ENCODE measurements around the gene NPDC1. TPM values are rescaled to one million over a fixed set of nuclear protein-coding genes. Genes with fewer than 3 reads are reported as not detected.

NPDC1 gene
- total RNA-seq, 1 donor from 2014 or later, result 68.0 TPM

GRCh38 chr9:137040568-137040967 lies 5.4 kb downstream of the NPDC1 start:
- Mint-ChIP-seq H3K27ac (no peak overlapping the region), H3K27me3 (peaks cover 9% of the 10 kb centered on the region), H3K36me3 (no peaks in the 10 kb centered on the region), H3K9me3 (no peaks in the 10 kb centered on the region), H3K4me1 (ENCODE audit: unreplicated experiment) (no peaks in the 10 kb centered on the region), H3K4me3 (no peak overlapping the region)
- TF ChIP-seq, protein P1, sequence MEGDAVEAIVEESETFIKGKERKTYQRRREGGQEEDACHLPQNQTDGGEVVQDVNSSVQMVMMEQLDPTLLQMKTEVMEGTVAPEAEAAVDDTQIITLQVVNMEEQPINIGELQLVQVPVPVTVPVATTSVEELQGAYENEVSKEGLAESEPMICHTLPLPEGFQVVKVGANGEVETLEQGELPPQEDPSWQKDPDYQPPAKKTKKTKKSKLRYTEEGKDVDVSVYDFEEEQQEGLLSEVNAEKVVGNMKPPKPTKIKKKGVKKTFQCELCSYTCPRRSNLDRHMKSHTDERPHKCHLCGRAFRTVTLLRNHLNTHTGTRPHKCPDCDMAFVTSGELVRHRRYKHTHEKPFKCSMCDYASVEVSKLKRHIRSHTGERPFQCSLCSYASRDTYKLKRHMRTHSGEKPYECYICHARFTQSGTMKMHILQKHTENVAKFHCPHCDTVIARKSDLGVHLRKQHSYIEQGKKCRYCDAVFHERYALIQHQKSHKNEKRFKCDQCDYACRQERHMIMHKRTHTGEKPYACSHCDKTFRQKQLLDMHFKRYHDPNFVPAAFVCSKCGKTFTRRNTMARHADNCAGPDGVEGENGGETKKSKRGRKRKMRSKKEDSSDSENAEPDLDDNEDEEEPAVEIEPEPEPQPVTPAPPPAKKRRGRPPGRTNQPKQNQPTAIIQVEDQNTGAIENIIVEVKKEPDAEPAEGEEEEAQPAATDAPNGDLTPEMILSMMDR (conservative IDR thresholded peaks at IDR 0.05), result no peak
- no peak for DNase-seq (ENCODE audit: extremely low spot score, unreplicated experiment)

DNA sequence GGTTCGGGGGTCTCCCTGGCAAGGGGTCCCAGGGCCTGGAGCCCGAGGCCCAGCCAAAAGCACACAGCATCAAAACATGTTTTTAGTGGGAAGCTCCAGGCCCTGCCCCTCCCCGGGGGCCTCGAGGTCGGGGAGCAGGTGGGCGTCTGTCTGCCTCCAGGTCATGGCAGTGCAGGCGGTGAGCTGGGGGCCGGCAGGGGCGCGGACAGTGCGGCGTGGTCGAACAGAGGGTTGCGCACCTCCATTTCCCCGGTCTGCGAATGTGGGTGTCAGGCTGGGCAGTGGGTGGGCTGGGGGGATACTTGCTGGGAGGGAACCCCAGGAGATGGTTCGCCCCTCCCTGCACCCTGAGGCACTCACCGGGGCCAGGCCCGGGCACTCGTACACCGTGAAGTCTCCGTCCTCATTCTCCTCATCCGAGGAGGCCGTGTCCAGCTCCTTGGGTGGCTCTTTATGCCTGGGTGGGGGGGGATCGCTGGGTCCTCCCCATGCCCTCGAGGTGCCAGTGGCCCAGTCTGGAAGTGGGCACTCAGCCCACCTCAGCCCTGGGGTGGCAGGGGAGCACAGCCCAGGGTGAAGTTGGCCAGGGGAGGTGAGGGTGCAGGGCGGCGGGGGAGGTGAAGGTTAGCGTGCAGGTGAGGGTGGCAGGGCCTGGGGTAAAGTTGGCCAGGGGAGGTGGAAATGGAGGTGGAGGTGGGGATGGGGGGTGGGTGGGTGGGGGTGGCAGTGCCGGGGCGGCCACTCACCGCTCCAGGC lies 6.2 kb downstream of the NPDC1 start:
- H3K27me3 Mint-ChIP-seq, result peaks cover 5% of the 10 kb centered on the region

DNA sequence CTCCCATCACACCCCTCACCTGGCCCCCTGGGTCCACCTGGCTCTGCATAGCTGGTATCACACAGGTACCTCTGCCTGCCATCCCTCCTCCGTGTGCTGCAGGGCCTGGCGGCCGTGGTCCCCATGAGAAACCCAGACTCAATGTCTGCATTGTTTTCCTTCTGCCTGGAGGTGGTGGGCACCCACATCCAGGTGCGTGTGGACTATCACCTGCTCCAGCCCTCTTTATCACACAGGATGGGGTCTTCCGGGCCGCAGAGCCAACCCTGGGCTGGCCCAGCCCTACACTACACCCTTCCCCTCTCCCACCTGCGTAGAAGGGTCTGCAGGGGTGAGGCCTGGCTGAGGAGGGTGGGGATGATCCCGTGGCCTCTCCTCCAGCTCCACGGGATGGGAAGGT lies 7.1 kb downstream of the NPDC1 start:
- Mint-ChIP-seq H3K27ac (no peak overlapping the region), H3K9me3 (no peaks in the 10 kb centered on the region), H3K36me3 (no peaks in the 10 kb centered on the region), H3K27me3 (peaks cover 4% of the 10 kb centered on the region), H3K4me1 (ENCODE audit: unreplicated experiment) (no peaks in the 10 kb centered on the region), H3K4me3 (no peak overlapping the region)
- TF ChIP-seq, protein P1 (conservative IDR thresholded peaks at IDR 0.05), result no peak
- no peak for DNase-seq (ENCODE audit: extremely low spot score, unreplicated experiment)

More for the DNA sequence above, 6.2 kb downstream of the NPDC1 start:
- Mint-ChIP-seq H3K36me3 (no peaks in the 10 kb centered on the region), H3K9me3 (no peaks in the 10 kb centered on the region), H3K27ac (no peak overlapping the region), H3K4me3 (no peak overlapping the region), H3K4me1 (ENCODE audit: unreplicated experiment) (no peaks in the 10 kb centered on the region)
- TF ChIP-seq, protein P1 (conservative IDR thresholded peaks at IDR 0.05), result no peak
- no peak for DNase-seq (ENCODE audit: extremely low spot score, unreplicated experiment)

- Mint-ChIP-seq H3K27me3 (no peaks in the 10 kb centered on the region), H3K4me1 (ENCODE audit: unreplicated experiment) (no peaks in the 10 kb centered on the region), H3K36me3 (no peaks in the 10 kb centered on the region), H3K27ac (no peak overlapping the region), H3K9me3 (no peaks in the 10 kb centered on the region), H3K4me3 (no peak overlapping the region)
- no peak for DNase-seq (ENCODE audit: extremely low spot score, unreplicated experiment)
- TF ChIP-seq, protein P1 (conservative IDR thresholded peaks at IDR 0.05), result no peak
Observed at GRCh38 chr9:137037483-137037882, 8.5 kb downstream of the NPDC1 start.

DNA sequence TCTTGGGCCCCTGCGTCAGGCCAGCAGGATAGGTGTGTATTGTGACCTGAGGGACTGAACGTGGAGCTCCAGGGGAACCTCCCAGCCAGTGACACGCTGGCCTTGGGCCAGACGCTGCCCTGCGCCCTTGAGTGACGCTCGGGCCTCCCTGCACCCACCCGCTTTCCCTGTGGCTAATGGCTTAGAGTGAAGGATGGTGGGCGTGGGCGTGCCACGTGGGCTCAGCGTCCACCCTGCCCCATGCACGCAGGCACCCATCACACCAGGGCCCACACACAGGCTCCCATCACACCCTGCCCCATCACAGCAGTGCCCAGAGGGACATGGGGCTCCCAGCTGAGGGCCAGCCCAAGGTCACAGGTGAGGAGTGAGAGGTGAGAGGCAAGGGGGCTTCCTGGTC lies 8.9 kb downstream of the NPDC1 start:
- TF ChIP-seq, protein P1 (conservative IDR thresholded peaks at IDR 0.05), result no peak
- no peaks in the 10 kb centered on the region for H3K9me3 Mint-ChIP-seq
- H3K27me3 Mint-ChIP-seq, result no peaks in the 10 kb centered on the region
- no peaks in the 10 kb centered on the region for H3K4me1 Mint-ChIP-seq (ENCODE audit: unreplicated experiment)
- no peaks in the 10 kb centered on the region for H3K36me3 Mint-ChIP-seq
- H3K4me3 Mint-ChIP-seq, result no peak overlapping the region
- DNase-seq (ENCODE audit: extremely low spot score, unreplicated experiment), result no peak
- H3K27ac Mint-ChIP-seq, result no peak overlapping the region

Measured in type B pancreatic cell (in vitro differentiated cells).